Memory B cell (primary cell): ENCODE data around the gene NENF.

ENCODE experiments used
- ATAC-seq: fragments of 150-1000 bp; cut with Tn5 transposase; 2 replicates; pipeline ENCODE4 v1.10.0; 2021; ENCODE audit warnings: low read depth, mild to moderate bottlenecking, moderate library complexity
- DNase-seq, 2 donors: peaks; one replicate each; pipeline ENCODE4 v3.0.0; 2022; ENCODE audit warnings: low spot score in 2 of 2
- H3K27ac Mint-ChIP-seq: one replicate; pipeline ENCODE4 v1.8.0; 2022; ENCODE audit warnings: mild to moderate bottlenecking, moderate library complexity, mixed read lengths
- H3K27me3 Mint-ChIP-seq: one replicate; pipeline ENCODE4 v1.8.0; 2022; ENCODE audit warnings: mixed read lengths
- H3K36me3 Mint-ChIP-seq: one replicate; pipeline ENCODE4 v1.8.0; 2022; ENCODE audit warnings: mild to moderate bottlenecking, mixed read lengths
- H3K4me1 Mint-ChIP-seq: one replicate; pipeline ENCODE4 v1.8.0; 2022; ENCODE audit warnings: mixed read lengths
- H3K4me3 Mint-ChIP-seq: one replicate; pipeline ENCODE4 v1.8.0; 2022; ENCODE audit warnings: mild to moderate bottlenecking, moderate library complexity, mixed read lengths
- H3K9me3 Mint-ChIP-seq: one replicate; pipeline ENCODE4 v1.8.0; 2022; ENCODE audit warnings: mixed read lengths

NENF gene

DNA sequence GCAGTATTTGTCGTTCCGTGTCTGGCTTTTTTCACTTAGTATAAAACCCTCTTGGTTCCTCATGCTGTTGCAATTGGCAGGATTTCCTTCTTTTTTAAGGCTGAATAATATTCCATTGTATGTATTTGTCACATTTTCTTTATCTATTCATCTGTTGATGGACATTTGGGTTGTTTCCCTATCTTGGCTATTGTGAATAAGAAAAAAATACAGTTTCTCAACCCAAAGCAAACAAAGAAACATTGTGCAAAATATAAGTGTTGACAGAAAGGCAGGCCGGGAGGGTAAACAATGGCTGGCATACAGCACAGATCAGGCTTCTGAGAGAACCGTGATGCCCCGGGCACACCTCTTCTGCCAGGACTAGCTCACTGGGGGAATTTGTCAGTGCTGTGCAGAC lies 26.9 kb downstream of the NENF start:
- Mint-ChIP-seq H3K27me3 (peaks cover 2% of the 10 kb centered on the region), H3K4me1 (no peaks in the 10 kb centered on the region), H3K9me3 (peaks cover 2% of the 10 kb centered on the region), H3K4me3 (no peak overlapping the region), H3K27ac (no peak overlapping the region), H3K36me3 (no peaks in the 10 kb centered on the region)
- no peak for DNase-seq
- ATAC-seq, result no peak

DNA sequence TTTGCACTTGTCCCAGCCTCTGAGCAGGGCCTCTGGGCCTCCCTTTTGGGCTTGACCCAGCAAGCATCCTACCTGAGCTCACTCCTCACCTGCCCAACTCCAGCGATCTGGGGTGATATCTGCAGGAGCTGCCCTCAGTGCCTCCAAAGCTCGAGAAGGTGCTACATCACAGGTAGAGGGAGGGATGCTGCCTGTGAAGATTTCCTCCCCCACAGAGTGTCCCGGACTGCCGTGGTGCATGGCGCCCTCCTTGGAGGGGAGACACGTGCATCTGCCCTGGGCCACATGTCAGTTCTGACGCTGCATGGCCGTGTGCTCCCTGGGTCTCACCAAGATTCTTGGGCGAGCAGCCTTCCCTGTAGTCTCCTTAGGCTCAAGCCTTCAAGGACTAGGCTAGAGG lies 27.7 kb downstream of the NENF start:
- no peak for ATAC-seq
- Mint-ChIP-seq H3K27ac (no peak overlapping the region), H3K4me1 (no peaks in the 10 kb centered on the region)

DNA sequence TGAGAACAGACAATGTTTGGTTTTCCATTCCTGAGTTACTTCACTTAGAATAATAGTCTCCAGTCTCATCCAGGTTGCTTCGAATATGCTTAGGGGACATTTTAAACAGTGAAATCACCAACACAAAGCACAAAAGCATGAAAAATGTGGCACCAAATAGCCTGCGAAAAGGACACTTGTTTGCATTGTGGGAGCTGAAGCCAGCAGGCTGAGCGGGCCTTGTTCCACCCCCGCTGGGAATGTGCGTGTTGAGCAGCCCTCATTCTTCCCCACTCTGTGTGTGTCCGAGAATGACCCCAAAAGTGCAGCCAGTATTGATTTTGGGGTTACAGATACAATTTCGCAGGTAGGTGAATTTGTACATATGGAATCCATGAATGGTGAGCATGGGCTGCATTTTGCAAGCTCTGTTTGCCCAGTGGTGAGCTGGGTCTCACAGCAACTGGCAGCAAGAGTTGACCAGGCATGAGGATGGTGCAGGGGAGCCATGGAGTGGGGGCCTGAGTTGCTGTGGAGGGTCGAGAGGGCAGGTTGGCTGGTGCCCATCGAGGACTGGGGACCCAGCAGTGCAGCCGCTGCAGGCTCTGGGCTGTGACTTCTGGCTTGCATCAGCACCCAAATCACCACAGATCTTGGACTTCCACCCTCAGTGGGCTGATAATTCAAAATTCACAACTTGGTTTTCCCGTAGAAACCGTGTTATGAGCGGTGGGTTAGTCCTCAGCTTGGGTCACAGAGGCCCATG lies 29.4 kb downstream of the NENF start:
- ATAC-seq (no peak), DNase-seq (no peak)
- no peaks in the 10 kb centered on the region for H3K4me1 Mint-ChIP-seq
- no peak overlapping the region for H3K27ac Mint-ChIP-seq
- peaks cover 2% of the 10 kb centered on the region for H3K9me3 Mint-ChIP-seq
- H3K36me3 Mint-ChIP-seq, result no peaks in the 10 kb centered on the region
- H3K4me3 Mint-ChIP-seq, result no peak overlapping the region
- H3K27me3 Mint-ChIP-seq, result peaks cover 2% of the 10 kb centered on the region

More for the DNA sequence above, 27.7 kb downstream of the NENF start:
- H3K36me3 Mint-ChIP-seq, result no peaks in the 10 kb centered on the region
- H3K27me3 Mint-ChIP-seq, result peaks cover 2% of the 10 kb centered on the region
- peaks cover 2% of the 10 kb centered on the region for H3K9me3 Mint-ChIP-seq
- DNase-seq, result no peak
- no peak overlapping the region for H3K4me3 Mint-ChIP-seq

DNA sequence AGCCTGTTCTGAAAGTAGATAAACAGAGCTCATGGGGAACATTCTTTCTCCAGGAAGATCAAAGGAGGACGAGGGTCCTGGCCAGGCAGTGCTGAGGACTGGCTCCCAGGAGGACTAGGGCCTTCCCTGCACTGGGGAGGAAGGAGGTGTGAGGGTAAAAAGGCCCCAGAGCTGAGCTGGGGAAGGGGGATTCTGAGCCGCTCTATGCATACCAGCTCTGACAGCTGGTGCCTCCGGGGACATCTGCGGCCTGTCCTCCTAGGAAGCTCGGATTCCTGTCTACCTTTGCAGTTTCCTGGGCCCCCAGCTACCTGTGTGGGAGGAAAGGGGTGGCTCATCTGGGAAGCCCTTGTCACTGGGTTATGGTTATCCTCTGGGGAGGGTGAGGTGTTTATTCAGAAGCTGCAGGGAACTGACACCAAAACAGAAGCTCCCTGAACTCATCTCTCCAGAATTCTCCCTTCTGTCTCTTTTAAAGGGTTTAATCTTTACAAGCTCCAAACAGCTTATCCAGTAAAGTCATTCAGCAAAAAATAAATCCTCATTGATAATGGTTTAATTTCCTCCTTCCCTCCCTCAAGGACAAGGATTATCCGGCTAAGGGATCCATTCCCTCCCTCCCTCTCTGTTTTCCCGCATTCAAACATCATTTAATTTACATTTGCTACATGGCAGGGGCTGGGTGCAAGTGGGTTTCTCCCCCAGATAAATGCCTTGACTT lies 31.0 kb downstream of the NENF start:
- Mint-ChIP-seq H3K9me3 (no peaks in the 10 kb centered on the region), H3K4me1 (peaks cover 2% of the 10 kb centered on the region), H3K27me3 (no peaks in the 10 kb centered on the region), H3K27ac (no peak overlapping the region), H3K4me3 (no peak overlapping the region), H3K36me3 (no peaks in the 10 kb centered on the region)
- DNase-seq (no peak), ATAC-seq (no peak)

DNA sequence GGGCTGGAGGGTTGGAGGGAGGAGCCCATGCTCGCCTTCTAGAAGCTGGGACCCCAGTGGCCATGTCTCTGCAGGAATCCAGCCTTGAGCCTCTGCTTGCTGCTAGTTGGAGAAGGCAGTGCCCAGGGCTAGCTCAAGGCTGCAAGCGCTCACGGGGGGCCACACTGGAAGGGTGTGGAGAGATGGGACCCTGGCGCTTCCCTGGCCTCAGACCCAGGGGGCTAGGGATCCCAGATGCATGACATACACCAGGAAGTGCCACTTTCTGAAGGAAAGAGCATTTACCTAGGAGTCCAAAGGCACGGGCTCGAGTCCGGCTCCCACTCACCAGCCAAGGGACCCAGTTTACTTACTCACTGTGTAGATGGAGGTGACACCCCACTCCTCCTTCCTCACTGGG lies 32.6 kb downstream of the NENF start:
- Mint-ChIP-seq H3K4me3 (no peak overlapping the region), H3K27me3 (peaks cover 2% of the 10 kb centered on the region), H3K9me3 (no peaks in the 10 kb centered on the region), H3K36me3 (no peaks in the 10 kb centered on the region), H3K27ac (no peak overlapping the region), H3K4me1 (peaks cover 2% of the 10 kb centered on the region)
- DNase-seq (no peak), ATAC-seq (no peak)

DNA sequence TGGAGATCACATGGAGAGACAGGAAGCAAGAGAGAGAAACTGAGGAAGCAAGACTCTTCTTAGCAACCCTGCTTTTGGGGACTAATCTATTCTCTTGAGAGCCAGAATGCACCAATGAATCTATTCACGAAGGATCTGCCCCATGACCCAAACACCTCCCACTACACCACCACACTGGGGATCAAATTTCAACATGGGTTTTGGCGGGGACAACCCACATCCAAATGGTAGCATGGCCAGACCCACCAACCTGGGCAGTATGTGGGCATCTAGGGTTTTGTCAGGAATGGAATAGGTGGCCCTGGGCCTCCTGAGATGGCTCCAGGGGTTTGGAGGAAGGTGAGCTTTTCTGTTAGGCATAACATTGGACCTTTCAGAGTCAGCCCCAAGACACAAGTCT lies 33.7 kb downstream of the NENF start:
- Mint-ChIP-seq H3K9me3 (no peaks in the 10 kb centered on the region), H3K27me3 (peaks cover 2% of the 10 kb centered on the region), H3K4me3 (no peak overlapping the region), H3K4me1 (peaks cover 2% of the 10 kb centered on the region), H3K27ac (no peak overlapping the region), H3K36me3 (no peaks in the 10 kb centered on the region)
- DNase-seq (no peak), ATAC-seq (no peak)

DNA sequence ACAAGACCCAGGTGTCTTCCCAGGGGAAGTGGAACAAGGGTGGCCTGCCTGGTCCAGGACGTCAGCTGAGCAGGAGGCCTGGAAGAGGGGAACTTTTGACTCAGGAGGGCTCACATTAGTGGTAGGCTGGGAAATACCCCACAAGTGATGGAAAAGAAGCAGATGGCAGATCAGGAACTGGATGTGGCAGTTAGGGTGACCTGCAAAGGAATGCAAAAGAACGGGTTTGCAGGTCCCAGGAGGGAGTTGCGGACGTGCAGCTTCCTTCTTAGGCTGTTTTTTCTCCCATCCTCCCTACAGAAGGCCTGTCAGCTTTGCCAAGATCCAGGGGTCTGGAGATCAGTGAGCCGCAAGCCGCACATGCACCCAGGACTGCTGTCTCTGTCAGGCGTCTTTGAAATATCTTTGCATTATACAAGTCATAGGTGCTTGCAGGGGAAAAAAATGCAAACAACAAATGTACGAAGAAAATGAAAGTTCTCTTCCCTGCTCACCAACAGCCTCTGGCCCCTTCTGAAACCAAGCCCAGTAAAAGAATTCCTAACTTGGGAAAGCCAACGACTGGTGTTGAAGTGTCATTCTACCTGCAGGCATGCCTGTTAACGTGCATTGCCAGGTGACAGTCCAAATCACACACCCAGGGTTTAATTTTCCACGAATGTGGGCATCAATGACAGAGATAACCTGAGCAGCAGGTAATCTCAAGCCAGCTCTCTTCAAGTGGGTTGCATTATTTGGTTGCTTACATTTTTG lies 34.4 kb downstream of the NENF start:
- peaks cover 2% of the 10 kb centered on the region for H3K4me1 Mint-ChIP-seq
- DNase-seq (no peak), ATAC-seq (no peak)
- H3K36me3 Mint-ChIP-seq, result no peaks in the 10 kb centered on the region
- H3K4me3 Mint-ChIP-seq, result no peak overlapping the region
- no peak overlapping the region for H3K27ac Mint-ChIP-seq
- peaks cover 2% of the 10 kb centered on the region for H3K27me3 Mint-ChIP-seq
- no peaks in the 10 kb centered on the region for H3K9me3 Mint-ChIP-seq

DNA sequence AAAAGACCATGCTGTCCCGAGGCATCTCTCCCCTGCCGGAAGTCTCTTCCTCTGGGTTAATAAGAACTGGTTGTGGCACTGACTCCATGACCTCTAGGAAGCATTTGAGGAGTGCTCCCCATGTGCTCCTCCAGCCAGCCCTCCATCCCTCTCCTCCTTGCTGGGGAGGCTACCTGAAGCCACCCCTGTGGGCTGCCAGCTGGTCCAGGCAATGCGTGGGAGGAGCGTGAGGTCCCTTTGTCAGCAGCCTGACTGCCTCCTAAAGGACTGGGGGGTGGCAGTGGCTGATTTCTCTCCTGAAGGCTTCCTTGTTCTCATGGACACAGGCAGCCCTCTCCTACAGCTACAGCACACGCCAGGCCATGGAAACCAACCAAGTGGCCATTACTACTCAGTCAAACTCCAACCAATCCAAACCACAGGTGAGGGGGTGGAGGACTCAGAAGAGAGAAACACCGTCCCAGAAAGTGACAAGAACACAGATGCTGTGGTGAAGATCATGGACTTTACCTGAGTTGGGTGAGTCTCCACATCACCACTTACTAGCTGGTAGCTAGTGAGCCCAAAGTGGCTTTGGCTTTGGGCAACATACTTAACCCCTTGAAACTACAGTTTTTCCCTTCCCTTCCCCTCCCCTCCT lies 35.2 kb downstream of the NENF start:
- Mint-ChIP-seq H3K27me3 (peaks cover 2% of the 10 kb centered on the region), H3K9me3 (no peaks in the 10 kb centered on the region), H3K36me3 (no peaks in the 10 kb centered on the region), H3K4me1 (peaks cover 2% of the 10 kb centered on the region), H3K27ac (no peak overlapping the region), H3K4me3 (no peak overlapping the region)
- ATAC-seq (no peak), DNase-seq (no peak)

DNA sequence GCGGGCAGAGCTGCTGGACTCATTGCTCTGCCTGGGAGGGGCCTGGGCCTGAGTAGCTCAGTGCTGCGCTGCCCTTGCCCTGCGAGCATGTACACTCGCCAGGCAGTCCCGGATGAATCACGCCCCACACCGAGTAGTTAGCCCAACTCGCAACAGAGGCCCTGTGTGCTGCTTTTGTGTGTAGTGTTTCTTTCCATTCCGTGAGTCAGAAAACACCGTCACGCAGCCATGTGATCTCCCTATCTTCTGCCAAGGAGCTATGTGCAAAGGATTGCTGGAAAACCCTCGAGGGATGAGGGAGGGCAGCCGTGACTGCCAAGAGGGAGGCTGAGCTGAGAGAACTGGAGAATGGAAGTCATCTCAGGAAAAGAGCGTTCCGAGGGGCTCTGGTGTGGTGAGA lies 37.3 kb downstream of the NENF start:
- ATAC-seq (no peak), DNase-seq (no peak)
- H3K36me3 Mint-ChIP-seq, result no peaks in the 10 kb centered on the region
- peaks cover 2% of the 10 kb centered on the region for H3K4me1 Mint-ChIP-seq
- no peak overlapping the region for H3K4me3 Mint-ChIP-seq
- H3K27ac Mint-ChIP-seq, result no peak overlapping the region
- H3K9me3 Mint-ChIP-seq, result no peaks in the 10 kb centered on the region
- peaks cover 2% of the 10 kb centered on the region for H3K27me3 Mint-ChIP-seq

DNA sequence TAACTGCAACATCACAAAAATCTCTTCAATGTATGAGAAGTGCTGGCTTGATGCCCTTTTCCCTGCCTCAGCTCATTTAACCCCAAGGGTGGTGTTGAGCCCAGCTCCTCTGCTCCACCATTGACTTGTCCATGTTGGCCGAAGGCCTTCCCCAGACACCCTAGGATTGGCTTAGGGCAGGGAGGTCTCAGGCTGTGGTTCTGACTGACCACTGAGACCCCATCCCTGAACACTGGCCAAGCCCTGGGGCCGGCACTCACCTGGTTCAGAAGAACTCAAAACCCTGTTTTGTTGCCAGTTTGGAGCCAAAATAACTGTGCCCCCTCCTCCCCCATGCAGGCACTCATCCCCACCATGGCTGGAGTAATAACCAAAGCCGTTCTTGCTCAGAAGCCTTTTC lies 38.6 kb downstream of the NENF start:
- H3K4me3 Mint-ChIP-seq, result no peak overlapping the region
- ATAC-seq (no peak), DNase-seq (no peak)
- H3K27me3 Mint-ChIP-seq, result peaks cover 2% of the 10 kb centered on the region
- no peak overlapping the region for H3K27ac Mint-ChIP-seq
- H3K36me3 Mint-ChIP-seq, result no peaks in the 10 kb centered on the region
- no peaks in the 10 kb centered on the region for H3K9me3 Mint-ChIP-seq
- peaks cover 2% of the 10 kb centered on the region for H3K4me1 Mint-ChIP-seq

DNA sequence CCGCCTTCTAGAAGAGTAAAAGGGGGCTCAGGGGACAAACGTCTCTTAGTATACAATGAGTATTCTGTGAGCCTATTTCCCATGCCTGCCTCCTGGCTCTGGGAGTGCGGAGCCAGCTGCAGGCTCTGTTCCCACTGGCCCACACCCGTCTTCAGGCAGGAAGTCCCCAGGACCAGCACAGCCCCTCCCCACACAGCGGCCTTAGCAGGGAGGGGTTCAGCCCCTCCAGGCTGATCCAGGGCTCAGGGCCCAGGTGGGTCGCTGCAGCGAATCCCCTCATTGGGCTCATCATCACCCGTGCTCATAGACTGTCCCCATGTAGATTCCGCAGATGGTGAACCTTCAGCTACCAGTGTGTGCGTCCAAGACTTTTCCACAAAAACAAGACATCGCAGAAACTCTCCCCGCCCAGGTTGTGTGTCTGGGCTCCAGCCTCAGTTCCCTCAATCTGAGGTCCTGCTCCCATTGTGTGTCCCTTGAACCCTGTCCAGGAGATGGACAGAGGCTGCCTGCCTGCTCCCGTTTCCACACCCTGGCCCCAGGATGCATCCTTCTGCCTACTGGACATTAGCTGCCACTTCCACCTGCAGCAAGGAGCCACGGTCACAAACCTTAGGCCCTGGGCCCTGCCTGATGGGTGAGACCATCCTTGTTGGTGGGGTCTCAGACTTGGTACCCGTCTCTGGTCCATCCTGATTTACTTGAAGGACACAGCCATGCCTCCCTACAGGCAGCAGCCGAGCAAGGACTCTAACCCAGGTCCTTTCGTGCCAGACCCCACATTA lies 39.4 kb downstream of the NENF start:
- peaks cover 2% of the 10 kb centered on the region for H3K27me3 Mint-ChIP-seq
- ATAC-seq (no peak), DNase-seq (no peak)
- H3K36me3 Mint-ChIP-seq, result no peaks in the 10 kb centered on the region
- H3K4me1 Mint-ChIP-seq, result peaks cover 6% of the 10 kb centered on the region
- H3K9me3 Mint-ChIP-seq, result no peaks in the 10 kb centered on the region
- no peak overlapping the region for H3K4me3 Mint-ChIP-seq
- H3K27ac Mint-ChIP-seq, result no peak overlapping the region

DNA sequence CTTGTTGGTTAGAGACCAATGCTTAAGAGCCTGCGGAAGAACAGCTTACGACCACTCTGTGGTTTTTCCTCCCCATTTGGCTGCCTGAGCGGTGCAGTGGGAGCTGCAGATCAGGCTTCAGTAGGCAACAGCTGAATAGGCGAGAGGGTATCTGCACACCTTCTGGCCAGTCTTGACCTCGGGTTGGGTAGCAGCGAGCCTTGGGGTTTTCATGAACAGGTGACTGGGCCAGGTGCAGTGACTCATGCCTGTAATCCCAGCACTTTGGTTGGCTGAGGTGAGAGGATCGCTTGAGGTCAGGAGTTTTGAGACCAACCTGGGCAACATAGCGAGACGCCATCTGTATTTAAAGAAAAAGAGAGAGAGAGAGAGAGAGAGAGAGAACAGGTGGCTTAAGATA lies 41.0 kb downstream of the NENF start:
- no peak for ATAC-seq

DNA sequence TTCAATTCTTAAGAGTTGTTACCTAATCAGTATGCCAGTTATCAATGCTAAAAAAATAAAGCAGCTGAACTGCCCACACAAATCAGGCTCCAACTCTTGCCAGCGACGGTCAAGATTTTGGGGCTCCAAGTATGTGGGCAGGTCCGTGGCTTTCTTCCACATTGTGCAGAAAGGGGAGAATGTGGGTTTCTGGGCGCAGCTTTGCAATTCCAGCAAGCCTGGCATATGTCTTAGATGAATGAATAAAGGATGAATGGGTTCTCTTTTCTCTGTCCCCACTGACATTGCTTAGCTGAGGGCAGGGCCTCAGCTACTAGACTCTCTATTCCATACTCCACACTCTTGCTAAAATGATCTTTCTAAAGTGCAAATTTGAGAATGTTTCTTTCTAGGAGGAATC lies 42.4 kb downstream of the NENF start:
- H3K36me3 Mint-ChIP-seq, result no peaks in the 10 kb centered on the region
- H3K4me3 Mint-ChIP-seq, result no peak overlapping the region
- peaks cover 7% of the 10 kb centered on the region for H3K27me3 Mint-ChIP-seq
- ATAC-seq, result no peak
- H3K9me3 Mint-ChIP-seq, result no peaks in the 10 kb centered on the region
- H3K4me1 Mint-ChIP-seq, result peaks cover 4% of the 10 kb centered on the region
- H3K27ac Mint-ChIP-seq, result no peak overlapping the region
- no peak for DNase-seq

More for the DNA sequence above, 41.0 kb downstream of the NENF start:
- Mint-ChIP-seq H3K27ac (no peak overlapping the region), H3K4me3 (no peak overlapping the region), H3K4me1 (peaks cover 4% of the 10 kb centered on the region), H3K9me3 (no peaks in the 10 kb centered on the region), H3K36me3 (no peaks in the 10 kb centered on the region), H3K27me3 (peaks cover 2% of the 10 kb centered on the region)
- DNase-seq, result no peak
